SK-N-DZ (cell line): ENCODE data around the gene TUBB8B.
"Not testable (repeated sequence)": the region's sequence is repeated elsewhere in the genome, so short reads cannot be mapped to it uniquely, and the experiment has no call there.

Experiments
- DNase-seq: peaks from one replicate; pipeline ENCODE4 v3.0.0-alpha.2; 2015; ENCODE audit warnings: low spot score
- small RNA-seq, 2 experiments: library from RNA; depleted of rRNA; stranded (forward); fragments of <200 nt; gene quantifications; one replicate each; pipeline ENCODE3, GENCODE V24; 2014

TUBB8B gene

DNA sequence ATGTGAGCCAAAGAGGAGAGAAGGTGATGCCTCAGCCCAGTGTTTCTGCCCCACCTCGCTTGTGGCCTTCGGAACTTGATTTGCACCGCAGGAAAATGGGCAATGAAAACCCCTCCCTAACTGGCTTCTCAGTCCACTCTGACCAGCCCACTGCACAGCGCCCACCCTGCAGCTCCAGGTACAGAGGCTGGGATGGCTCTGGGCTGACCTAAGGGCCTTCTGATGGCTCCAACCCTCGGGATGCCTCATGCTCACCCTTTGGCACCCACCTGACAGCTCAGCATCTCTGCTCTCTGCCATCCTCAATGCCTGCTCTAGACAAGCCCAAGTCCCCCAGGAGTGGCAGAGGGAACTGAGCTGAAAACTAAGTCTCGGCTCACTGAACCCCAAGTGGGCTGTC, 36.2 kb downstream of the TUBB8B start:
- DNase-seq, result not testable (repeated sequence)

DNA sequence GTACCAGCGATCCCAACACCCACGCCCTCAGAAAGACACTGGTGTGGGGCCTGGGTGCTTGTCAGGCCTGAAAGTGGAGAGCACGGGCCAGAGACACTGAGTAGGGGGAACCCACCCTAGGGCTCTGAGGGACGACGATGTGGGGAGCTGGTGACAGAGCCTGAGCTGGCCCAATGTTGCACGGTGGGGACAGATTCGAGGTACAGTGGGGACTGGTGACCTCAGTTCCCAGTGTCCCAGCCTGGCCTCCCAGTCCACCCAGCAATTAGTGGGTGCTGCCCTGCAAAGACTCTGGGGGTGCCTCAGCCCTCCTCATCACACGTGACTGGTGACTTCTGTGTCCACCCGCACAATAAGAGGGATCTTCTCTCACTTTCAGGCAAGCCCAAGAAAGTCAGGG, 36.6 kb downstream of the TUBB8B start:
- DNase-seq, result not testable (repeated sequence)

DNA sequence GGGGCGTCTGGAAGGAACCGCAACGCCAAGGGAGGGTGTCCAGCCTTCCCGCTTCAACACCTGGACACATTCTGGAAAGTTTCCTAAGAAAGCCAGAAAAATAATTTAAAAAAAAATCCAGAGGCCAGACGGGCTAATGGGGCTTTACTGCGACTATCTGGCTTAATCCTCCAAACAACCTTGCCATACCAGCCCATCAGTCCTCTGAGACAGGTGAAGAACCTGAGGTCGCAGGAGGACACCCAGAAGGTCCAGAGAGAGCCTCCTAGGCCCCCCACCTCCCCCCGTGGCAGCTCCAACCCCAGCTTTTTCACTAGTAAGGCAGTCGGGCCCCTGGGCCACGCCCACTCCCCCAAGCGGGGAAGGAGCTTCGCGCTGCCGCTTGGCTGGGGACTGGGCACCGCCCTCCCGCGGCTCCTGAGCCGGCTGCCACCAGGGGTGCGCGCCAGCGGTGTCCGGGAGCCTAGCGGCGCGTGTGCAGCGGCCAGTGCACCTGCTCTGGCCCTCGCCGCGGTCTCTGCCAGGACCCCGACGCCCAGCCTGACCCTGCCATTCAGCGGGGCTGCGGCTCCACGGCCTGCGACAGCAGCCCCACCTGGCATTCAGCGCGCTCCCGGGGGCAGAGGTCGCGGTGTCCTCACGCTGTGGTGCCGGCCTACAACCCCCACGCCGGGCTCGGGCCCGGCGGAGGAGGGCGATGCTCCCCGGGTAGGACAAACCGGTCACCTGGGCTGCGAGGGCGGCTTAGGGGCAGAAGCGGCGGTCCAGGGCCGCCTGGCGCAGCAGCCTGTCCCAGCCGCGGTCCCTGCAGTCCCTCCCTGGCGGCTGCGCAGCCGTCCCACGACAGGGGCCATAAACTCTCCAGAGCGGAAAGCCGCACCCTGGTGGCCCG, 37.8 kb downstream of the TUBB8B start:
- not testable (repeated sequence) for DNase-seq

DNA sequence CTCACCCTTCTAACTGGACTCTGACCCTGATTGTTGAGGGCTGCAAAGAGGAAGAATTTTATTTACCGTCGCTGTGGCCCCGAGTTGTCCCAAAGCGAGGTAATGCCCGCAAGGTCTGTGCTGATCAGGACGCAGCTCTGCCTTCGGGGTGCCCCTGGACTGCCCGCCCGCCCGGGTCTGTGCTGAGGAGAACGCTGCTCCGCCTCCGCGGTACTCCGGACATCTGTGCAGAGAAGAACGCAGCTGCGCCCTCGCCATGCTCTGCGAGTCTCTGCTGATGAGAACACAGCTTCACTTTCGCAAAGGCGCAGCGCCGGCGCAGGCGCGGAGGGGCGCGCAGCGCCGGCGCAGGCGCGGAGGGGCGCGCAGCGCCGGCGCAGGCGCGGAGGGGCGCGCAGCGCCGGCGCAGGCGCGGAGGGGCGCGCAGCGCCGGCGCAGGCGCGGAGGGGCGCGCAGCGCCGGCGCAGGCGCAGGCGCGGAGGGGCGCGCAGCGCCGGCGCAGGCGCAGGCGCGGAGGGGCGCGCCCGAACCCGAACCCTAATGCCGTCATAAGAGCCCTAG, 38.7 kb downstream of the TUBB8B start:
- not testable (repeated sequence) for DNase-seq

DNA sequence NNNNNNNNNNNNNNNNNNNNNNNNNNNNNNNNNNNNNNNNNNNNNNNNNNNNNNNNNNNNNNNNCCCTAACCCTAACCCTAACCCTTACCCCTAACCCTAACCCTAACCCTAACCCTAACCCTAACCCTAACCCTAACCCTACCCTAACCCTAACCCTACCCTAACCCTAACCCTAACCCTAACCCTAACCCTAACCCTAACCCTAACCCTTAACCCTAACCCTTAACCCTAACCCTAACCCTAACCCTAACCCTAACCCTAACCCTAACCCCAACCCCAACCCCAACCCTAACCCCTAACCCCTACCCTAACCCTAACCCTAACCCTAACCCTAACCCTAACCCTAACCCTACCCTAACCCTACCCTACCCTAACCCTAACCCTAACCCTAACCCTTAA, 39.5 kb downstream of the TUBB8B start:
- DNase-seq, result not testable (repeated sequence)

Small RNA genes within 50 kb of the gene (small RNA-seq; reads per million reads assigned to genes)
- 0 reads per million in 2 experiments for gene AP001005.2
